DND-41 (cell line): Measurements from ENCODE around the gene PIP5KL1.

ENCODE experiments used
- ATAC-seq: fragments of 200-7000 bp; cut with Tn5 transposase; 3 replicates; pipeline ENCODE4 v1.9.1; 2021; ENCODE audit warnings: low read depth; ENCODE audit not compliant: insufficient read depth
- DNase-seq: peaks from one replicate; pipeline ENCODE4 v3.0.0-alpha.2; 2020
- H2AFZ ChIP-seq: 2 replicates; pipeline ENCODE4 v1.6.0; 2012; ENCODE audit warnings: low read depth, low read length
- H3K27ac ChIP-seq: 2 replicates; pipeline ENCODE4 v1.5.1; 2012; ENCODE audit warnings: low read length, inconsistent platforms
- H3K27me3 ChIP-seq: fragments of 200-600 bp; sonication (generic); 2 replicates; pipeline ENCODE4 v1.6.0; 2012; ENCODE audit warnings: low read length, mild to moderate bottlenecking, inconsistent platforms; ENCODE audit not compliant: insufficient read depth, poor library complexity
- H3K36me3 ChIP-seq: 2 replicates; pipeline ENCODE4 v1.5.1; 2012; ENCODE audit warnings: low read length, inconsistent platforms; ENCODE audit not compliant: insufficient read depth
- H3K4me1 ChIP-seq: 2 replicates; pipeline ENCODE4 v1.5.1; 2012; ENCODE audit warnings: mild to moderate bottlenecking, low read length; ENCODE audit not compliant: insufficient read depth
- H3K4me2 ChIP-seq: 2 replicates; pipeline ENCODE4 v1.6.0; 2012; ENCODE audit warnings: mild to moderate bottlenecking, moderate library complexity, low read length, inconsistent platforms; ENCODE audit not compliant: insufficient read depth
- H3K4me3 ChIP-seq, 2 experiments: fragments of 200-600 bp in 1 of 2; shearing (Covaris generic) in 1 of 2; 2 replicates each; pipeline ENCODE4 v1.5.1; 2012 to 2016; ENCODE audit warnings: inconsistent platforms in 2 of 2, low read length in 2 of 2, mild to moderate bottlenecking in 2 of 2, low read depth in 1 of 2, moderate library complexity in 1 of 2
- H3K79me2 ChIP-seq: 2 replicates; pipeline ENCODE4 v1.6.0; 2012; ENCODE audit warnings: low read length, inconsistent platforms; ENCODE audit not compliant: insufficient read depth
- H3K9ac ChIP-seq: 2 replicates; pipeline ENCODE4 v1.6.0; 2012; ENCODE audit warnings: low read depth, mild to moderate bottlenecking, inconsistent platforms, low read length, moderate library complexity
- H3K9me3 ChIP-seq: 2 replicates; pipeline ENCODE4 v1.5.1; 2012; ENCODE audit warnings: low read length, moderate library complexity, mild to moderate bottlenecking, inconsistent platforms; ENCODE audit not compliant: insufficient read depth, severe bottlenecking
- H4K20me1 ChIP-seq: 2 replicates; pipeline ENCODE4 v1.6.0; 2012; ENCODE audit warnings: low read length; ENCODE audit not compliant: insufficient read depth
- CTCF ChIP-seq: IDR thresholded peaks from 2 replicates; pipeline ENCODE4 v1.5.1; 2012; ENCODE audit warnings: borderline replicate concordance, low read length, moderate library complexity, mild to moderate bottlenecking; ENCODE audit not compliant: poor library complexity, severe bottlenecking; ENCODE audit errors: extremely low read depth
- EZH2 ChIP-seq: IDR thresholded peaks from 3 replicates; pipeline ENCODE4 v1.6.1; 2012; ENCODE audit warnings: borderline replicate concordance, low read depth, mild to moderate bottlenecking, moderate library complexity, low read length, inconsistent platforms; ENCODE audit not compliant: severe bottlenecking

PIP5KL1 gene

GRCh38 chr9:127904561-127905003 lies 26.0 kb downstream of the PIP5KL1 start:
- Histone ChIP-seq H3K4me3 (no peak overlapping the region), H3K27ac (no peak overlapping the region), H3K36me3 (no peaks in the 10 kb centered on the region), H3K27me3 (no peaks in the 10 kb centered on the region), H3K9me3 (no peaks in the 10 kb centered on the region), H3K4me2 (no peak overlapping the region), H3K4me1 (peaks cover 6% of the 10 kb centered on the region), H2AFZ (no peak overlapping the region), H3K9ac (no peak overlapping the region), H3K79me2 (no peaks in the 10 kb centered on the region), H4K20me1 (no peaks in the 10 kb centered on the region)
- TF ChIP-seq EZH2, result no peak
- DNase-seq, result no peak
- ATAC-seq, result no peak

DNA sequence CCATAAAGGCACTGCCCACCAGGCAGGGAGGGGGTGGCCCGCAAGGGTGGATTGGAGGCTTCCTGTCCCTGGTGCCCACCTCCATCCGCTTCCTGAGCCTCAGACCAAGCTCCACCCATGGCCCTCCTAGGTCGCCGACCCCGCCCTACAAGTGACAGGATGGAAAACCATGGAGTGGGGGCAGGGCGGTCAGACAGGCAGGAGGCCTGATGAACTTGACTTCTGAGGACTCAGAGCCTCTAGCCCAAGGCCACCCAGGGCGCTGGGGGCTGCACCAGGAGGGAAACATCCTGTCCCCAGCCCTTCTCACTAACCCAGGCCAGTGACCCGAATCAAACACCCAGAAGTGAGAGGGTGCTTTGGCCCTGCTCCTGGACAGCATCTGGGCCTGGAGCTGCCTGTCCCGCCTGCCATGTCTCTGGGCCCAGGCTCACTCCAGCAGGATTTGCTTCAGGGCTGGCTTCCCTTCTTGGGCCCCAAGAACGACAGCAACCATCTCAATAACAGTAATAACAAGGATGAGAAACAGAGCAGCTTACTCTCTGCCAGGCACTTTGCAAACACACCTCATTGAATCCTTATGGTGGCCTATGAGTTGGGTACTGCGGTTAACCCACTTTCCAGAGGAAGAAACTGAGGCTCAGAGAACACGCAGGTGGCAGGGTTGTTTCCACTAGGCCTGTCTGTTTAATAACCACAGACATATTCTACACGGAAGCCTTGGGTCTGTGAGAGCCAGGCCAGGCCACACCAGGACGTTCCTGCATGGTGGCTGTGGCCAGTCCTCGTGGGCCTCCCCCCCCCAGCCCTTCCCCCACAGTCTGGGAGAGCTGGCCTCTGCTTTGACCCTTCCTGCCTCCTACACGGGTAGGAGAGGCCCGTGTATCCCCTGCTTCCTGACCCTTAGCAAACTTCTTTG lies 26.8 kb downstream of the PIP5KL1 start:
- Histone ChIP-seq H2AFZ (no peak overlapping the region), H3K36me3 (no peaks in the 10 kb centered on the region), H3K9me3 (no peaks in the 10 kb centered on the region), H3K4me1 (peaks cover 10% of the 10 kb centered on the region), H3K27me3 (no peaks in the 10 kb centered on the region), H4K20me1 (no peaks in the 10 kb centered on the region), H3K79me2 (no peaks in the 10 kb centered on the region), H3K9ac (no peak overlapping the region), H3K4me3 (no peak overlapping the region), H3K4me2 (no peak overlapping the region), H3K27ac (no peak overlapping the region)
- TF ChIP-seq CTCF, result no peak
- no peak for TF ChIP-seq EZH2
- no peak for ATAC-seq
- no peak for DNase-seq

GRCh38 chr9:127899128-127899943 lies 31.2 kb downstream of the PIP5KL1 start, which contains the start of gene ST6GALNAC6:
TSS of gene ST6GALNAC6 (minus strand) at chr9:127899603. CDS start at chr9:127897981, 1,622 bp downstream.
- Histone ChIP-seq H3K9me3 (peaks cover 10% of the 10 kb centered on the region), H3K9ac (peak within 1 kb of the TSS; percentile 72), H2AFZ (peak within 1 kb of the TSS; percentile 99), H3K4me2 (peak within 1 kb of the TSS; percentile 96), H3K27ac (peak within 1 kb of the TSS; percentile 55), H3K36me3 (peaks cover 24% of the 10 kb centered on the region), H3K79me2 (0 out of 2 replicates have a peak, but pooled peaks cover 2% of the 10 kb centered on the region), H3K4me3 (peak within 1 kb of the TSS; percentile 51 to 66; a peak in 3 of 4 replicates), H3K4me1 (peaks cover 21% of the 10 kb centered on the region), H4K20me1 (no peaks in the 10 kb centered on the region), H3K27me3 (no peaks in the 10 kb centered on the region)
- DNase-seq (peak; percentile 66), ATAC-seq (peak; percentile 89)
- TF ChIP-seq CTCF, result peak; percentile 4
- TF ChIP-seq EZH2, result no peak
